Ishikawa (cell line): Measurements from ENCODE around the gene LUC7L3.

Experiments used
- CEBPB ChIP-seq: IDR thresholded peaks from 2 replicates; pipeline ENCODE4 v1.6.1; 2012
- CREB1 ChIP-seq: IDR thresholded peaks from 2 replicates; pipeline ENCODE4 v1.6.1; 2012; ENCODE audit warnings: low read depth
- EGR1 ChIP-seq: IDR thresholded peaks from 2 replicates; pipeline ENCODE4 v1.6.1; 2012
- EP300 ChIP-seq: IDR thresholded peaks from 2 replicates; pipeline ENCODE4 v1.6.1; 2012; ENCODE audit warnings: borderline replicate concordance
- FOXM1 ChIP-seq: IDR thresholded peaks from 2 replicates; pipeline ENCODE4 v1.6.1; 2012; ENCODE audit warnings: low read depth, borderline replicate concordance
- NFIC ChIP-seq: IDR thresholded peaks from 2 replicates; pipeline ENCODE4 v1.6.1; 2012
- RAD21 ChIP-seq: IDR thresholded peaks from 2 replicates; pipeline ENCODE4 v1.6.1; 2012; ENCODE audit warnings: low read depth
- TAF1 ChIP-seq: IDR thresholded peaks from 2 replicates; pipeline ENCODE4 v1.6.1; 2012; ENCODE audit warnings: low read depth, mild to moderate bottlenecking
- TCF12 ChIP-seq: IDR thresholded peaks from 2 replicates; pipeline ENCODE4 v1.6.1; 2012; ENCODE audit warnings: low read depth
- TEAD4 ChIP-seq: IDR thresholded peaks from 2 replicates; pipeline ENCODE4 v1.6.1; 2012
- YY1 ChIP-seq: IDR thresholded peaks from 2 replicates; pipeline ENCODE4 v1.6.1; 2012; ENCODE audit warnings: low read depth
- ZBTB7A ChIP-seq: IDR thresholded peaks from 2 replicates; pipeline ENCODE4 v1.6.1; 2012; ENCODE audit warnings: low read depth
- TF ChIP-seq, protein P1 (sequence below): IDR thresholded peaks from 2 replicates; pipeline ENCODE4 v1.6.1; 2012
- TF ChIP-seq, protein P2 (sequence below): IDR thresholded peaks from 2 replicates; pipeline ENCODE4 v1.6.1; 2012
- TF ChIP-seq, protein P3 (sequence below): IDR thresholded peaks from 2 replicates; pipeline ENCODE4 v1.6.1; 2012; ENCODE audit warnings: low read depth, mild to moderate bottlenecking

Gene LUC7L3

DNA sequence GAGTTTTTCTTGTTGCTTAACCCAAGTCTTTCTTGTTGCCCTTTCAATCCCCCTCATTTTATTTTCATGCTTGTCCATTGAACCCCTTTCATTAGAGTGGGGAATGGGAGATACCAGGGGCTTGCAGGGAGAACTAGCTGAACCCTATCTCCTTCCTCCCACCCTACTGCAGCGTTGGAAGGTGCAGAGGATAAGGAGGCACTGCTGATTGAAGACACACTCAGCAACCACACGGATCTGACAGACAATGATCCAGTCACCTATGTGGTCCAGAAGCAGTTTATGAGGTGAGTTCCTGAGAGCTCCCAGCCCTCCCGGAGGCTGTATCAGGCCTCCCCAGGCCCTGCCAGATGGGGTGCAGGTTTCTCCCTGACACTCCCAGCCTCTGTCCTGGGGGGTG, 44.2 kb upstream of the LUC7L3 start:
- TF ChIP-seq CREB1 (no peak), RAD21 (no peak), TCF12 (no peak), CEBPB (no peak), TAF1 (no peak), EP300 (no peak), FOXM1 (no peak), TEAD4 (no peak), YY1 (no peak), ZBTB7A (no peak), EGR1 (no peak), NFIC (no peak)
- TF ChIP-seq, protein P1, sequence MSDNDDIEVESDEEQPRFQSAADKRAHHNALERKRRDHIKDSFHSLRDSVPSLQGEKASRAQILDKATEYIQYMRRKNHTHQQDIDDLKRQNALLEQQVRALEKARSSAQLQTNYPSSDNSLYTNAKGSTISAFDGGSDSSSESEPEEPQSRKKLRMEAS = no peak
- TF ChIP-seq, protein P2, sequence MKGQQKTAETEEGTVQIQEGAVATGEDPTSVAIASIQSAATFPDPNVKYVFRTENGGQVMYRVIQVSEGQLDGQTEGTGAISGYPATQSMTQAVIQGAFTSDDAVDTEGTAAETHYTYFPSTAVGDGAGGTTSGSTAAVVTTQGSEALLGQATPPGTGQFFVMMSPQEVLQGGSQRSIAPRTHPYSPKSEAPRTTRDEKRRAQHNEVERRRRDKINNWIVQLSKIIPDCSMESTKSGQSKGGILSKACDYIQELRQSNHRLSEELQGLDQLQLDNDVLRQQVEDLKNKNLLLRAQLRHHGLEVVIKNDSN = no peak
- TF ChIP-seq, protein P3, sequence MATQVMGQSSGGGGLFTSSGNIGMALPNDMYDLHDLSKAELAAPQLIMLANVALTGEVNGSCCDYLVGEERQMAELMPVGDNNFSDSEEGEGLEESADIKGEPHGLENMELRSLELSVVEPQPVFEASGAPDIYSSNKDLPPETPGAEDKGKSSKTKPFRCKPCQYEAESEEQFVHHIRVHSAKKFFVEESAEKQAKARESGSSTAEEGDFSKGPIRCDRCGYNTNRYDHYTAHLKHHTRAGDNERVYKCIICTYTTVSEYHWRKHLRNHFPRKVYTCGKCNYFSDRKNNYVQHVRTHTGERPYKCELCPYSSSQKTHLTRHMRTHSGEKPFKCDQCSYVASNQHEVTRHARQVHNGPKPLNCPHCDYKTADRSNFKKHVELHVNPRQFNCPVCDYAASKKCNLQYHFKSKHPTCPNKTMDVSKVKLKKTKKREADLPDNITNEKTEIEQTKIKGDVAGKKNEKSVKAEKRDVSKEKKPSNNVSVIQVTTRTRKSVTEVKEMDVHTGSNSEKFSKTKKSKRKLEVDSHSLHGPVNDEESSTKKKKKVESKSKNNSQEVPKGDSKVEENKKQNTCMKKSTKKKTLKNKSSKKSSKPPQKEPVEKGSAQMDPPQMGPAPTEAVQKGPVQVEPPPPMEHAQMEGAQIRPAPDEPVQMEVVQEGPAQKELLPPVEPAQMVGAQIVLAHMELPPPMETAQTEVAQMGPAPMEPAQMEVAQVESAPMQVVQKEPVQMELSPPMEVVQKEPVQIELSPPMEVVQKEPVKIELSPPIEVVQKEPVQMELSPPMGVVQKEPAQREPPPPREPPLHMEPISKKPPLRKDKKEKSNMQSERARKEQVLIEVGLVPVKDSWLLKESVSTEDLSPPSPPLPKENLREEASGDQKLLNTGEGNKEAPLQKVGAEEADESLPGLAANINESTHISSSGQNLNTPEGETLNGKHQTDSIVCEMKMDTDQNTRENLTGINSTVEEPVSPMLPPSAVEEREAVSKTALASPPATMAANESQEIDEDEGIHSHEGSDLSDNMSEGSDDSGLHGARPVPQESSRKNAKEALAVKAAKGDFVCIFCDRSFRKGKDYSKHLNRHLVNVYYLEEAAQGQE = no peak

DNA sequence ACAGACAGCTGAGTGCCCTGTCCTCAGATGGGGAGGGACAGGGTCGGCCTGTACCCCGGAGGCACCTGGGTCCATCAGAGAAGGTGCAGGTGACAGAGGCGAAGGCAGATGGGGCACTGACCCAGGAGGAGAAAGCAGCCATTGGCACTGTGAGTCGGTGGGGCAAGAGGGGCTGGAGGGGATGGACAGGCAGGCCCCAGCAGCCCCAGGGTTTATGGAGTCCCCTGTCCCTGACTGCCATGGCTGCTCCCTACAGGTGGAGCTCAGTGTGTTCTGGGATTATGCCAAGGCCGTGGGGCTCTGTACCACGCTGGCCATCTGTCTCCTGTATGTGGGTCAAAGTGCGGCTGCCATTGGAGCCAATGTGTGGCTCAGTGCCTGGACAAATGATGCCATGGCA, 43.8 kb upstream of the LUC7L3 start:
- TF ChIP-seq TEAD4 = no peak
- no peak for TF ChIP-seq CEBPB
- TF ChIP-seq, protein P2 = no peak
- TF ChIP-seq, protein P1 = no peak
- no peak for TF ChIP-seq YY1
- no peak for TF ChIP-seq FOXM1
- TF ChIP-seq, protein P3 = no peak
- TF ChIP-seq NFIC = no peak
- TF ChIP-seq TCF12 = no peak
- TF ChIP-seq EGR1 = no peak
- TF ChIP-seq CREB1 = no peak
- TF ChIP-seq EP300 = no peak
- no peak for TF ChIP-seq RAD21
- no peak for TF ChIP-seq ZBTB7A
- TF ChIP-seq TAF1 = no peak

DNA sequence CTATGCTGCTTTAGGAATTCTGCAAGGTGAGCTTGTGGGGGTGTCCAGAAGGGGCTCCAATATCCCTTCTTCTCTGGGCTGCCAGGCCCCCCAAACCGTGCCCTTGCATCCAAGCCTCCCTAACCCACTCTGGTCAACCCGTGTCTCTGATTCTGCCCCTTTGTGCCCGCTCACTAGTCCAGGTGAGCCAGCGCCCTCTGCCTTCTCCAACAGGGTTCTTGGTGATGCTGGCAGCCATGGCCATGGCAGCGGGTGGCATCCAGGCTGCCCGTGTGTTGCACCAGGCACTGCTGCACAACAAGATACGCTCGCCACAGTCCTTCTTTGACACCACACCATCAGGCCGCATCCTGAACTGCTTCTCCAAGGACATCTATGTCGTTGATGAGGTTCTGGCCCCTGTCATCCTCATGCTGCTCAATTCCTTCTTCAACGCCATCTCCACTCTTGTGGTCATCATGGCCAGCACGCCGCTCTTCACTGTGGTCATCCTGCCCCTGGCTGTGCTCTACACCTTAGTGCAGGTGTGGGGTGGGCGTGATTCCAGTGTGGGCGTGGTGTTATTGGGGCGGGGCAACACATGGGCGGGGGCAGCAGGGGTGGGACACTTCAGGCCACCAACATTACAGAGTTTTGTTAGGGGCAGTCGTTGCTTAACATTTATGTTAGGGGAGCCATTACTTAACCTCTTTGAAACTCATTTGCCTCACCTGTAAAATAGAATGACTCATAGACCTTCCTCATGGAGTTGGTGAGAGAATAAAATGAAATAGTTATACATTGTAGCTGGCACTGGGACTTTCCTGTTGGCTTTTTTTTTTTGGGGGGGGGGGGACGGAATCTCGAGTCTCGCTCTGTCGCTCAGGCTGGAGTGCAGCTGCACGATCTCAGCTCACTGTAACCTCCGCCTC, 43.1 kb upstream of the LUC7L3 start:
- no peak for TF ChIP-seq RAD21

DNA sequence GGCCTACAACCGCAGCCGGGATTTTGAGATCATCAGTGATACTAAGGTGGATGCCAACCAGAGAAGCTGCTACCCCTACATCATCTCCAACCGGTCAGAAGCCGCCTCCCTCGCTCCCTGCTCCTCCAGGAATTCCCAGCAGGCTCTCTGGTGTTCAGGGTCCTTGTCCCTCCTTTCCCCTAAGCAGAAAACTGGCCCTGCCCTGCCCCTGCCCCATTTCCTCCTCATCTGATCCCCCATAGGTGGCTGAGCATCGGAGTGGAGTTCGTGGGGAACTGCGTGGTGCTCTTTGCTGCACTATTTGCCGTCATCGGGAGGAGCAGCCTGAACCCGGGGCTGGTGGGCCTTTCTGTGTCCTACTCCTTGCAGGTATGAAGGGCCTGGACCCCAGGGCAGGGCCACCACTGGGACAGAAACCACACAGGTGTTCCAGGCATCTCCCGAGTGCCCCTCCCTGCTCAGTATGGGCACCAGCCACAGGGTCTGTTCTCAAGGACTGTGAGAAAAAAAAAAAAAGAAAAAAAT, 41.5 kb upstream of the LUC7L3 start:
- TF ChIP-seq FOXM1 (no peak), RAD21 (no peak), YY1 (no peak), NFIC (no peak), EP300 (no peak), TCF12 (no peak), TEAD4 (no peak), EGR1 (no peak), CEBPB (no peak), TAF1 (no peak), ZBTB7A (no peak), CREB1 (no peak)
- TF ChIP-seq, protein P2 = no peak
- TF ChIP-seq, protein P1 = no peak
- TF ChIP-seq, protein P3 = no peak
